CD14-positive monocyte (primary cell): ENCODE results near the gene IBSP. TPM values are rescaled to one million over a fixed set of nuclear protein-coding genes. Genes with fewer than 3 reads are reported as not detected.

Experiments
- DNase-seq, 3 donors: peaks; one replicate each; pipeline ENCODE4 v3.0.0-alpha.2; 2011 to 2022
- H2AFZ ChIP-seq: 2 replicates; pipeline ENCODE4 v1.6.0; 2012; ENCODE audit warnings: mild to moderate bottlenecking, low read depth, low read length, inconsistent platforms; ENCODE audit not compliant: insufficient read depth, poor library complexity, severe bottlenecking
- H3K27ac ChIP-seq, 2 donors: 1 replicate in 1 of 2; 2 replicates in 1 of 2; pipeline ENCODE4 v1.5.1; 2012 to 2013; ENCODE audit warnings: low read length in 2 of 2, control low read depth in 1 of 2, inconsistent platforms in 1 of 2, low read depth in 1 of 2, mild to moderate bottlenecking in 1 of 2
- H3K27me3 ChIP-seq, 2 donors: one replicate each; pipeline versions ENCODE4 v1.6.0 to v1.6.1; 2011 to 2013; ENCODE audit warnings: low read length in 2 of 2; ENCODE audit not compliant: control insufficient read depth in 2 of 2, insufficient read depth in 2 of 2
- H3K36me3 ChIP-seq, 2 donors: replicated peaks in 1 of 2; 1 replicate in 1 of 2; 2 replicates in 1 of 2; pipeline versions ENCODE4 v1.5.1 to v1.6.1; 2012 to 2013; ENCODE audit warnings: low read length in 2 of 2, control low read depth in 1 of 2, inconsistent platforms in 1 of 2, mild to moderate bottlenecking in 1 of 2; ENCODE audit not compliant: insufficient read depth in 2 of 2, control insufficient read depth in 1 of 2
- H3K4me1 ChIP-seq, 2 donors: 1 replicate in 1 of 2; 2 replicates in 1 of 2; pipeline versions ENCODE4 v1.5.1 to v1.6.1; 2012 to 2013; ENCODE audit warnings: low read length in 2 of 2, control low read depth in 1 of 2, inconsistent platforms in 1 of 2, mild to moderate bottlenecking in 1 of 2, moderate library complexity in 1 of 2; ENCODE audit not compliant: insufficient read depth in 2 of 2, control insufficient read depth in 1 of 2
- H3K4me2 ChIP-seq: replicated peaks from 2 replicates; pipeline ENCODE3; 2012; ENCODE audit warnings: low read length, moderate library complexity, mild to moderate bottlenecking; ENCODE audit not compliant: poor library complexity, severe bottlenecking; ENCODE audit errors: extremely low read depth
- H3K4me3 ChIP-seq, 3 experiments: fragments of 200-600 bp in 1 of 3; sonication (generic) in 1 of 3; replicated peaks in 1 of 3; 1 replicate in 2 of 3; 2 replicates in 1 of 3; pipeline ENCODE4 v1.5.1; 2011 to 2013; ENCODE audit warnings: low read length in 3 of 3, mild to moderate bottlenecking in 3 of 3, control low read depth in 2 of 3, low read depth in 2 of 3, inconsistent platforms in 1 of 3, moderate library complexity in 1 of 3
- H3K79me2 ChIP-seq: 2 replicates; pipeline ENCODE4 v1.6.0; 2012; ENCODE audit warnings: mild to moderate bottlenecking, control low read depth, inconsistent platforms, low read length, moderate library complexity; ENCODE audit not compliant: insufficient read depth
- H3K9ac ChIP-seq: 2 replicates; pipeline ENCODE4 v1.6.0; 2017; ENCODE audit warnings: low read length, mild to moderate bottlenecking; ENCODE audit not compliant: insufficient read depth, poor library complexity, severe bottlenecking
- H3K9me3 ChIP-seq, 2 donors: replicated peaks in 1 of 2; 1 replicate in 1 of 2; 2 replicates in 1 of 2; pipeline versions ENCODE4 v1.5.1 to v1.6.1; 2012 to 2013; ENCODE audit warnings: low read length in 2 of 2, control low read depth in 1 of 2; ENCODE audit not compliant: control insufficient read depth in 1 of 2, insufficient read depth in 1 of 2
- H4K20me1 ChIP-seq: 2 replicates; pipeline ENCODE4 v1.6.0; 2012; ENCODE audit warnings: mild to moderate bottlenecking, low read length, control low read depth, moderate library complexity; ENCODE audit not compliant: insufficient read depth
- H3K27ac Mint-ChIP-seq, 7 donors: one replicate each; pipeline ENCODE4 v1.8.0; 2020; ENCODE audit warnings: mild to moderate bottlenecking in 7 of 7, mixed read lengths in 7 of 7, moderate library complexity in 6 of 7, inconsistent platforms in 2 of 7
- H3K27me3 Mint-ChIP-seq, 3 donors: one replicate each; pipeline ENCODE4 v1.8.0; 2021 to 2022; ENCODE audit warnings: low read depth in 3 of 3, mild to moderate bottlenecking in 3 of 3, mixed read lengths in 3 of 3, moderate library complexity in 3 of 3, inconsistent platforms in 1 of 3
- H3K36me3 Mint-ChIP-seq, 2 donors: one replicate each; pipeline ENCODE4 v1.8.0; 2020; ENCODE audit warnings: mixed read lengths in 2 of 2, inconsistent platforms in 1 of 2, mild to moderate bottlenecking in 1 of 2
- H3K4me1 Mint-ChIP-seq: one replicate; pipeline ENCODE4 v1.8.0; 2020; ENCODE audit warnings: mild to moderate bottlenecking, mixed read lengths
- H3K4me3 Mint-ChIP-seq, 2 donors: one replicate each; pipeline ENCODE4 v1.8.0; 2020; ENCODE audit warnings: mild to moderate bottlenecking in 2 of 2, mixed read lengths in 2 of 2, moderate library complexity in 1 of 2
- H3K9me3 Mint-ChIP-seq, 7 donors: one replicate each; pipeline ENCODE4 v1.8.0; 2020 to 2022; ENCODE audit warnings: mixed read lengths in 7 of 7, mild to moderate bottlenecking in 6 of 7, moderate library complexity in 6 of 7, inconsistent platforms in 2 of 7
- CTCF ChIP-seq: fragments of 200-600 bp; IDR thresholded peaks from one replicate; pipeline ENCODE4 v1.8.0; 2022; ENCODE audit warnings: antibody characterized with exemption, mild to moderate bottlenecking
- WGBS: methylation state at CpG from one replicate; pipeline ENCODE4 v1.1.5; 2013; ENCODE audit warnings: missing lambda C conversion rate; ENCODE audit not compliant: insufficient coverage; 5-methylcytosine and 5-hydroxymethylcytosine counted together
- intact Hi-C, 2 donors: fragments of 100-400 bp; cut with micrococcal nuclease; formaldehyde crosslinking; loops; one replicate each; pipeline versions ENCODE4 v1.15.0 to v1.15.1; 2023
- polyA plus RNA-seq, 3 donors: library from polyadenylated mRNA; depleted of rRNA in 1 of 3; unstranded in 2 of 3; stranded (reverse) in 1 of 3; fragments of 300-500 nt in 2 of 3; fragments of >200 nt in 1 of 3; fragmentation: Illumina TruSeq in 2 of 3; gene quantifications; 1 replicate in 2 of 3; 2 replicates in 1 of 3; pipeline ENCODE4 v1.2.3, GENCODE V29; 2012 to 2021

IBSP gene
- polyA plus RNA-seq, 3 donors: not detected

GRCh38 chr4:87803421-87803820 lies 4.1 kb downstream of the IBSP start:
- H3K4me2 ChIP-seq: no peak overlapping the region
- H3K36me3 ChIP-seq: no peaks in the 10 kb centered on the region
- H2AFZ ChIP-seq: no peak overlapping the region
- no CpG with 5 or more reads among the region's 2 CpGs for WGBS
- peaks cover 0 to 10% (median 4%) of the 10 kb centered on the region in 7 donors for H3K9me3 Mint-ChIP-seq
- peaks cover 14 to 25% of the 10 kb centered on the region in 2 donors for H3K4me1 ChIP-seq
- no peak overlapping the region for H3K4me3 ChIP-seq
- no peak overlapping the region for H3K27ac Mint-ChIP-seq
- TF ChIP-seq CTCF: no peak
- H3K27me3 Mint-ChIP-seq: peaks cover 0 to 1% (median 0%) of the 10 kb centered on the region in 3 donors
- no peak overlapping the region for H3K27ac ChIP-seq
- no peaks in the 10 kb centered on the region for H4K20me1 ChIP-seq
- H3K36me3 Mint-ChIP-seq: no peaks in the 10 kb centered on the region
- intact Hi-C loops: no loop called here
- peaks cover 23% of the 10 kb centered on the region for H3K4me1 Mint-ChIP-seq
- H3K79me2 ChIP-seq: no peaks in the 10 kb centered on the region
- H3K9me3 ChIP-seq: peaks cover 0 to 4% of the 10 kb centered on the region in 2 donors
- H3K4me3 Mint-ChIP-seq: no peak overlapping the region
- no peak overlapping the region for H3K9ac ChIP-seq
- H3K27me3 ChIP-seq: no peaks in the 10 kb centered on the region
- DNase-seq: no peak

- peaks cover 0 to 12% (median 5%) of the 10 kb centered on the region in 7 donors for H3K9me3 Mint-ChIP-seq
- 100% methylated on average over 1 of the region's 2 CpGs for WGBS
- Histone ChIP-seq H3K27ac (no peak overlapping the region), H3K27me3 (no peaks in the 10 kb centered on the region), H3K4me2 (no peak overlapping the region), H3K4me1 (peaks cover 14 to 25% of the 10 kb centered on the region in 2 donors), H3K36me3 (no peaks in the 10 kb centered on the region), H2AFZ (no peak overlapping the region), H3K9me3 (peaks cover 4 to 5% of the 10 kb centered on the region in 2 donors), H3K4me3 (no peak overlapping the region), H4K20me1 (no peaks in the 10 kb centered on the region), H3K9ac (no peak overlapping the region), H3K79me2 (no peaks in the 10 kb centered on the region)
- H3K4me1 Mint-ChIP-seq: peaks cover 23% of the 10 kb centered on the region
- H3K4me3 Mint-ChIP-seq: no peak overlapping the region
- DNase-seq: no peak
- no peaks in the 10 kb centered on the region for H3K27me3 Mint-ChIP-seq
- H3K27ac Mint-ChIP-seq: no peak overlapping the region
- intact Hi-C loops: no loop called here
- TF ChIP-seq CTCF: no peak
- no peaks in the 10 kb centered on the region for H3K36me3 Mint-ChIP-seq
Measured at GRCh38 chr4:87804871-87805270, 5.5 kb downstream of the IBSP start.
